Measurements from ENCODE around the gene ATP5F1C.
"Not testable (repeated sequence)": the region's sequence is repeated elsewhere in the genome, so short reads cannot be mapped to it uniquely, and the experiment has no call there.

The ATP5F1C gene

GRCh38 chr10:7787857-7788638 is at the start of gene ATP5F1C, which contains the start of gene KIN:
Gene ATP5F1C, plus strand, starts transcription at chr10:7788177. Its CDS starts 31 bp downstream, at chr10:7788208.
Gene KIN, minus strand, starts transcription at chr10:7787993. Its CDS starts 60 bp downstream, at chr10:7787933.
- FAIRE-seq: peak; percentile 95

- FAIRE-seq: no peak
Measured at GRCh38 chr10:7738536-7739407, 49.2 kb upstream of the ATP5F1C start.

GRCh38 chr10:7744307-7744706 is 43.7 kb upstream of the ATP5F1C start:
- no peak for FAIRE-seq

- FAIRE-seq: not testable (repeated sequence)
Measured at GRCh38 chr10:7748637-7749036, 39.3 kb upstream of the ATP5F1C start.

GRCh38 chr10:7750222-7750621 is 37.8 kb upstream of the ATP5F1C start:
- FAIRE-seq: no peak

- FAIRE-seq: no peak
Measured at GRCh38 chr10:7752251-7752650, 35.7 kb upstream of the ATP5F1C start.

- no peak for FAIRE-seq
Measured at GRCh38 chr10:7755103-7755502, 32.9 kb upstream of the ATP5F1C start.

GRCh38 chr10:7756360-7756992 is 31.5 kb upstream of the ATP5F1C start:
- no peak for FAIRE-seq

- no peak for FAIRE-seq
Measured at GRCh38 chr10:7763929-7764328, 24.0 kb upstream of the ATP5F1C start.

GRCh38 chr10:7766241-7766640 is 21.7 kb upstream of the ATP5F1C start:
- no peak for FAIRE-seq

GRCh38 chr10:7767209-7767608 is 20.8 kb upstream of the ATP5F1C start:
- FAIRE-seq: no peak

GRCh38 chr10:7768417-7768816 is 19.6 kb upstream of the ATP5F1C start:
- no peak for FAIRE-seq

- FAIRE-seq: no peak
Measured at GRCh38 chr10:7773845-7774801, 13.9 kb upstream of the ATP5F1C start.

- FAIRE-seq: no peak
Measured at GRCh38 chr10:7776777-7777176, 11.2 kb upstream of the ATP5F1C start.

- not testable (repeated sequence) for FAIRE-seq
Measured at GRCh38 chr10:7782194-7782593, 5.8 kb upstream of the ATP5F1C start.

- no peak for FAIRE-seq
Measured at GRCh38 chr10:7786430-7786829, 1.5 kb upstream of the ATP5F1C start.

GRCh38 chr10:7787150-7787856 is 674 bp upstream of the ATP5F1C start:
- no peak for FAIRE-seq

- no peak for FAIRE-seq
Measured at GRCh38 chr10:7788639-7789286, 786 bp downstream of the ATP5F1C start.

- FAIRE-seq: no peak
Measured at GRCh38 chr10:7789390-7789789, 1.4 kb downstream of the ATP5F1C start.

GRCh38 chr10:7792541-7792940 is 4.6 kb downstream of the ATP5F1C start:
- no peak for FAIRE-seq

Data from G401.6 (cell line).